OCI-LY3 (cell line): ENCODE data around the gene RELN.

Experiments
- EZH2phosphoT487 ChIP-seq: fragments of 200-600 bp; shearing (Covaris generic); IDR thresholded peaks from 2 replicates; pipeline ENCODE4 v1.6.1; 2018; ENCODE audit warnings: antibody characterized with exemption, mixed run types, low read depth
- TF ChIP-seq, protein P1 (sequence below): fragments of 200-600, 300-600 bp; sonication (generic); IDR thresholded peaks from 2 replicates; pipeline ENCODE4 v1.5.1; 2014; ENCODE audit warnings: antibody characterized with exemption, low read length, low read depth

GRCh38 chr7:103795787-103796186 lies 193.7 kb downstream of the RELN start:
- TF ChIP-seq, protein P1, sequence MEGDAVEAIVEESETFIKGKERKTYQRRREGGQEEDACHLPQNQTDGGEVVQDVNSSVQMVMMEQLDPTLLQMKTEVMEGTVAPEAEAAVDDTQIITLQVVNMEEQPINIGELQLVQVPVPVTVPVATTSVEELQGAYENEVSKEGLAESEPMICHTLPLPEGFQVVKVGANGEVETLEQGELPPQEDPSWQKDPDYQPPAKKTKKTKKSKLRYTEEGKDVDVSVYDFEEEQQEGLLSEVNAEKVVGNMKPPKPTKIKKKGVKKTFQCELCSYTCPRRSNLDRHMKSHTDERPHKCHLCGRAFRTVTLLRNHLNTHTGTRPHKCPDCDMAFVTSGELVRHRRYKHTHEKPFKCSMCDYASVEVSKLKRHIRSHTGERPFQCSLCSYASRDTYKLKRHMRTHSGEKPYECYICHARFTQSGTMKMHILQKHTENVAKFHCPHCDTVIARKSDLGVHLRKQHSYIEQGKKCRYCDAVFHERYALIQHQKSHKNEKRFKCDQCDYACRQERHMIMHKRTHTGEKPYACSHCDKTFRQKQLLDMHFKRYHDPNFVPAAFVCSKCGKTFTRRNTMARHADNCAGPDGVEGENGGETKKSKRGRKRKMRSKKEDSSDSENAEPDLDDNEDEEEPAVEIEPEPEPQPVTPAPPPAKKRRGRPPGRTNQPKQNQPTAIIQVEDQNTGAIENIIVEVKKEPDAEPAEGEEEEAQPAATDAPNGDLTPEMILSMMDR: no peak
- TF ChIP-seq EZH2phosphoT487: no peak
